Nephron progenitor cell (in vitro differentiated cells): ENCODE data around the gene PRKACA.

Experiments used
- DNase-seq: peaks from one replicate; pipeline ENCODE4 v3.0.0; 2021
- H3K27ac Mint-ChIP-seq: 2 replicates; pipeline ENCODE4 v1.8.0; 2021; ENCODE audit warnings: mild to moderate bottlenecking, moderate library complexity, mixed read lengths
- H3K27me3 Mint-ChIP-seq: 2 replicates; pipeline ENCODE4 v1.8.0; 2021; ENCODE audit warnings: mild to moderate bottlenecking, low read depth, mixed read lengths; ENCODE audit not compliant: poor library complexity
- H3K36me3 Mint-ChIP-seq: 2 replicates; pipeline ENCODE4 v1.8.0; 2021; ENCODE audit warnings: low read depth, mixed read lengths
- H3K4me1 Mint-ChIP-seq: 2 replicates; pipeline ENCODE4 v1.8.0; 2021; ENCODE audit warnings: mixed read lengths
- H3K4me3 Mint-ChIP-seq: 2 replicates; pipeline ENCODE4 v1.8.0; 2021; ENCODE audit warnings: mild to moderate bottlenecking, moderate library complexity, mixed read lengths
- H3K9me3 Mint-ChIP-seq: 2 replicates; pipeline ENCODE4 v1.8.0; 2021; ENCODE audit warnings: mild to moderate bottlenecking, moderate library complexity, mixed read lengths
- CTCF ChIP-seq: fragments of 200-600 bp; sonication (generic); IDR thresholded peaks from 2 replicates; pipeline ENCODE4 v1.5.0; 2021; ENCODE audit warnings: antibody characterized with exemption

The PRKACA gene

GRCh38 chr19:14061081-14061749 is 56.3 kb downstream of the PRKACA start:
- peaks cover 18% of the 10 kb centered on the region for H3K4me1 Mint-ChIP-seq

GRCh38 chr19:14059652-14060155 is 57.9 kb downstream of the PRKACA start:
- peaks cover 18% of the 10 kb centered on the region for H3K4me1 Mint-ChIP-seq
- no peak overlapping the region for H3K27ac Mint-ChIP-seq
- H3K4me3 Mint-ChIP-seq = no peak overlapping the region
- DNase-seq = no peak
- no peaks in the 10 kb centered on the region for H3K36me3 Mint-ChIP-seq
- no peaks in the 10 kb centered on the region for H3K9me3 Mint-ChIP-seq
- peaks cover 85% of the 10 kb centered on the region for H3K27me3 Mint-ChIP-seq
- no peak for TF ChIP-seq CTCF

More at GRCh38 chr19:14061081-14061749, 56.3 kb downstream of the PRKACA start:
- H3K9me3 Mint-ChIP-seq = no peaks in the 10 kb centered on the region
- DNase-seq = no peak
- peaks cover 78% of the 10 kb centered on the region for H3K27me3 Mint-ChIP-seq
- no peak overlapping the region for H3K27ac Mint-ChIP-seq
- no peaks in the 10 kb centered on the region for H3K36me3 Mint-ChIP-seq
- no peak for TF ChIP-seq CTCF
- H3K4me3 Mint-ChIP-seq = no peak overlapping the region

GRCh38 chr19:14059093-14059480 is 58.5 kb downstream of the PRKACA start:
- Mint-ChIP-seq H3K9me3 (no peaks in the 10 kb centered on the region), H3K27me3 (peaks cover 91% of the 10 kb centered on the region), H3K4me1 (peaks cover 18% of the 10 kb centered on the region), H3K4me3 (peak overlapping the region; percentile 36), H3K27ac (no peak overlapping the region), H3K36me3 (no peaks in the 10 kb centered on the region)
- peak; percentile 61 for TF ChIP-seq CTCF
- peak; percentile 58 for DNase-seq

- peaks cover 95% of the 10 kb centered on the region for H3K27me3 Mint-ChIP-seq
- H3K9me3 Mint-ChIP-seq = no peaks in the 10 kb centered on the region
- TF ChIP-seq CTCF = no peak
- peak overlapping the region; percentile 78 for H3K4me3 Mint-ChIP-seq
- H3K36me3 Mint-ChIP-seq = no peaks in the 10 kb centered on the region
- no peak overlapping the region for H3K27ac Mint-ChIP-seq
- peaks cover 18% of the 10 kb centered on the region for H3K4me1 Mint-ChIP-seq
- DNase-seq = no peak
Observed at GRCh38 chr19:14058182-14059092, 59.1 kb downstream of the PRKACA start.

- no peak for TF ChIP-seq CTCF
- DNase-seq = no peak
Observed at GRCh38 chr19:14056741-14057356, 60.7 kb downstream of the PRKACA start.

More at GRCh38 chr19:14056741-14057356, 60.7 kb downstream of the PRKACA start:
- Mint-ChIP-seq H3K4me3 (peak overlapping the region; percentile 74), H3K4me1 (peaks cover 18% of the 10 kb centered on the region), H3K36me3 (peaks cover 5% of the 10 kb centered on the region), H3K27ac (no peak overlapping the region), H3K9me3 (no peaks in the 10 kb centered on the region), H3K27me3 (peaks cover 88% of the 10 kb centered on the region)
